Erythroblast (primary cell): ENCODE data around the gene ADAMTSL4.

Experiments used
- DNase-seq, 2 experiments: peaks; one replicate each; lab custom pipeline; 2025; lab: John Stamatoyannopoulos, UW
- GATA1 ChIP-seq: IDR thresholded peaks from 2 replicates; pipeline ENCODE4 v1.6.1; 2011; ENCODE audit warnings: low read depth, mild to moderate bottlenecking, control low read depth, low read length, moderate library complexity
- POLR2A ChIP-seq: IDR thresholded peaks from 2 replicates; pipeline ENCODE4 v1.6.1; 2011; ENCODE audit warnings: mild to moderate bottlenecking, low read length

ADAMTSL4 gene

DNA sequence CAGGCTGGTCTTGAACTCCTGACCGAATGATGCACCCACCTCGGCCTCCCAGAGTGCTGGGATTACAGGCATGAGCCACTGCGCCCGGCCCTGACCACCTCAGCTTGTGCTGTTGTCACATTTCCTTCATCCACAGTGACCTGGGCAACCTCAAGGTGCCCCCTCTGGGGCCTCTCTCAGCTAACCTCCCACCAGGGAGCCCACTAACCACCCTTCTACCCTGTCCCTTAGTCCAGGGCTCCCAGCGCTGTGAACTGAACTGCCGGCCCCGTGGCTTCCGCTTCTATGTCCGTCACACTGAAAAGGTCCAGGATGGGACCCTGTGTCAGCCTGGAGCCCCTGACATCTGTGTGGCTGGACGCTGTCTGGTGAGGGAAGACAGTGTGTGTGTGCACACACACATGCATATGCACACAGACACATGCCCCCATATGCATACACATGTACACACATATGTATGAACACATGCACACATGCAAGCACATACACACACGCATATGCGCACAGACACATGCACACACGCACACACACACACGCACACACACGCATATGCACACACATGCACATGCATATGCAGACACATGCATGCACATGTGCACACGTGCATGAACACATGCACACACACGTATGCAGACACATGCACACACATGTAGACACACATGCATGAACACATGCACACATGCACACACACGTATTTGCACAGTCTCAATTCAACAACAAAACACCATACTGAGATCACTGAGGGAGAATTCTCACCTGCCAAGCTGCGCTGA lies 6.2 kb downstream of the ADAMTSL4 start:
- no peak for DNase-seq
- TF ChIP-seq GATA1 (no peak), POLR2A (no peak)

GRCh38 chr1:150555971-150556865 lies 7.0 kb downstream of the ADAMTSL4 start:
- TF ChIP-seq GATA1 (no peak), POLR2A (no peak)
- DNase-seq, result no peak

DNA sequence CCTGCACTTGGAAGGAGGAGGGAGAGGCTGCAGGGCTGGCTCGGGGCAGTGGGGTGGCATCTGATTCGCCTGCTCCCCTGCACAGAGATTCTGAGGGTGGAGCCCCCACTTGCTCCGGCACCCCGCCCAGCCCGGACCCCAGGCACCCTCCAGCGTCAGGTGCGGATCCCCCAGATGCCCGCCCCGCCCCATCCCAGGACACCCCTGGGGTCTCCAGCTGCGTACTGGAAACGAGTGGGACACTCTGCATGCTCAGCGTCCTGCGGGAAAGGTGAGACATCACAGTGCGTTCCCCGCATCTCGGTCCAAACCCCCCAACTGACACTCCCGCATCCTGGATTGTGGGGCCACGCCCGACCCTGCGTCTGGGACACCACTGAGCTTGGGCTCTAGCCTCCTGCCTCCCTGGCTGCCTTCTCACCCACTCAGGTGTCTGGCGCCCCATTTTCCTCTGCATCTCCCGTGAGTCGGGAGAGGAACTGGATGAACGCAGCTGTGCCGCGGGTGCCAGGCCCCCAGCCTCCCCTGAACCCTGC lies 7.9 kb downstream of the ADAMTSL4 start:
- TF ChIP-seq GATA1 (no peak), POLR2A (no peak)
- no peak for DNase-seq

DNA sequence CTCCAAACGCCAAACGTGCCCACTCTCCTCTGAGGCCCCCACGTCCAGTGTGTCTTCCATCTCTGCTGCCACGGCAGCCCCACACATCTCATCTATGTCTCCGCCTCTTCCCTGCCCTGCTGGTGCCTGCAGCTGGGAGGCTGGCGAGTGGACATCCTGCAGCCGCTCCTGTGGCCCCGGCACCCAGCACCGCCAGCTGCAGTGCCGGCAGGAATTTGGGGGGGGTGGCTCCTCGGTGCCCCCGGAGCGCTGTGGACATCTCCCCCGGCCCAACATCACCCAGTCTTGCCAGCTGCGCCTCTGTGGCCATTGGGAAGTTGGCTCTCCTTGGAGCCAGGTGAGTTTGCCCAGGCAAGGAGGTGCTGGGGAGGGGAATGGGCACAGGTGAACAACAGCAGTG lies 8.6 kb downstream of the ADAMTSL4 start:
- no peak for DNase-seq
- TF ChIP-seq POLR2A (no peak), GATA1 (no peak)

- TF ChIP-seq POLR2A (no peak), GATA1 (no peak)
- DNase-seq, result no peak
Measured at GRCh38 chr1:150558303-150558704, 9.1 kb downstream of the ADAMTSL4 start.

GRCh38 chr1:150558761-150559655 lies 9.8 kb downstream of the ADAMTSL4 start:
- DNase-seq, result no peak
- no peak for TF ChIP-seq GATA1
- no peak for TF ChIP-seq POLR2A

- no peak for DNase-seq
- TF ChIP-seq GATA1 (no peak), POLR2A (no peak)
Measured at GRCh38 chr1:150559656-150560010, 10.4 kb downstream of the ADAMTSL4 start.

GRCh38 chr1:150560011-150560438 lies 10.8 kb downstream of the ADAMTSL4 start:
- no peak for TF ChIP-seq POLR2A
- no peak for TF ChIP-seq GATA1
- peak; percentile 76 to 88 for DNase-seq

DNA sequence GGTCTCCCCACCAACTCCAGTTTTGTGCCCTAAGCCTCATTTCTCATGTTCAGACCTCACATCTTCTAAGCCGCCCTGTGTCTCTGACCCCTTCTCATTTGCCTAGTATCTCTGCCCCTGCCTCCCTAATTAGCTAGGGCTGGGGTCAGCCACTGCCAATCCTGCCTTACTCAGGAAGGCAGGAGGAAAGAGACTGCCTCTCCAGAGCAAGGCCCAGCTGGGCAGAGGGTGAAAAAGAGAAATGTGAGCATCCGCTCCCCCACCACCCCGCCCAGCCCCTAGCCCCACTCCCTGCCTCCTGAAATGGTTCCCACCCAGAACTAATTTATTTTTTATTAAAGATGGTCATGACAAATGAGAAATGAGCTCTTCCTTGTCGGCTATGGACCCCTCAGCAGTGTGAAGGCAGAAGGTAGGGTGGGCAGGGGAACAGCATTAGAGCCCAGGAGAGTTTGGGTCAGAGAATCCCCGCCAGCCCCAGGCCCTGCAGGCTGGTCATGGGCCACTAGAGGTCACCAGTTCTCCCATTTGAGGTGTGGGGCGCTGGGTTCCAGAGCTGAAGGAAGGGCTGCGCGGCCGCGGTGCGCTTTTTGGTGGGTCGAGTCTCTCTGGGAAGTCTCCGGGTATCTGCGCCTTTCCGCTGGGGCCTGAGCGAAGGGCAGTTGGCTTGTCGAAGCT lies 11.5 kb downstream of the ADAMTSL4 start:
- TF ChIP-seq GATA1, result no peak
- TF ChIP-seq POLR2A, result no peak
- peak; percentile 90 to 94 for DNase-seq

- TF ChIP-seq GATA1, result no peak
- peak; percentile 82 for TF ChIP-seq POLR2A
- DNase-seq, result peak; percentile 84 to 92
Measured at GRCh38 chr1:150561254-150561973, 12.2 kb downstream of the ADAMTSL4 start.

DNA sequence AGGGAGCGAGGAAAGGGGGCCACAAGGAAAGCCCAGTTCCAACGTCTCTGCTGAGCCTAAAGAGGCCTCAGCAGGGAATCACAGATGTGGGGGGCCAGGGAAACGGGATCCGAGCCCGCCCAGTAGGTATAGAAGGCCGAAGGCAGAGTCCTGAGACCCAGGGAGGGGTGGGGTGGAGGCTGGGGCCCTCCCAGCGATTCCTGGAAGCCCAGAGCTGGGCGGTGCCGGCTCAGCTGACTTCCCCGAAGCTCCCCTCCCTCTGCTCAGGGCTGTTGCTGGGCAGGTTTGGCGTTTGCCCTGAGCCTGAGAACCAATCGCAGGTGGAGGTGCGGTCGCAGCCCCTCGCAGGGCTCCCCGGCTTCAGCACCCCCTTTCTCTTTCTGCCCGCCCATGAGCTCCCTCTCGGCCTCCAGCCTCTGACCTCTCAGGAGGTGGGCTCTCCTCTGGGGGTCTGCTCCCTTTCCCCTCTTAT lies 12.8 kb downstream of the ADAMTSL4 start:
- DNase-seq, result peak; percentile 91 to 94
- no peak for TF ChIP-seq GATA1
- TF ChIP-seq POLR2A, result peak; percentile 34

DNA sequence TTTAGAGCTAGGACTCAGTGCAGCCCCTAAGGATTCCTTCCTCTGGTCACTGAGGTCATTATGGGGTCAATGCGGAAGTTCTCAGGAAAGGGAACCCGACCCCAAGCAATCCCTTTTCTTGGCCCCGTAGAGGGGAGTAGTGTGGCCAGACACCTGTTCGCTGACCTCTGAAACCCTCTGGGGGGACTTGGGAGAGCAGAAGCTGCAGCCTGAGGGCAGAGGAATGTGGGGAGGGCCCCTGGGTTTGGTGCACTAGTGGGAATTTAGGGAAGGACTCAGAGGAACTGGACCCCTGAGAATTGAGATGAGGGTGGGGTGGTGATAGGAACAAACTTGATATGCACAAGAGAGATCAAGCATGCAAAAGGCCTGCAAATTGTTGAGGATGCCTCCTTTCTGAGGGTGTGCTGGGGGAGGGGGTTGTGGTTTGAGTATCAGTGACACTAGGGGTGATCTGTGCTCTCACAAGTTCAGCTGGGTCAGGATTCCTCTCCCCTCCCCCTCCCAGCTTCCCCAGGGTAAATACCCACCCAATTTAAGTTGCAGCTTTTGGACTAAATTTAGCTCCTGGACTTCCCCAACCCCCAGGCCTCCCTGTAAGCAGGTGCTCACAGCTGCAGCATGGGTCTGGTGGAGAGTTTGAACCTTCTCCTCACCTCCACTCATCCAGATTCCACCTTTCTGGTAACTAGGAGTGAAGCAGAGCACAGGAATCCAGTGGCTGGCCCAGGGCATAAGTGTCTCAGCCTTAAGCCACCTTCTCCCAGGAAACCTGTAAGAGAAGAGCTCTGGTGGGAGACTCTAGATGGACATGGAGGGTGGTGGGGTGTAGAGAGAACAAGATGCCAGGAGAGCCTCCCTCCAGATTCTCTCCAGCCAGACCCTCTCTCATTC lies 13.5 kb downstream of the ADAMTSL4 start:
- TF ChIP-seq GATA1 (no peak), POLR2A (no peak)
- peak; percentile 51 to 61 for DNase-seq
